Upper lobe of left lung (tissue), 4 donors: ENCODE results near the gene TRIM14.

Experiments used
- CTCF ChIP-seq, 6 experiments: fragments of 450-650 bp in 4 of 6; fragments of 200-600 bp in 2 of 6; sonication (generic) in 2 of 6; IDR thresholded peaks; one replicate each; pipeline ENCODE4 v1.5.1; 2016 to 2019; ENCODE audit warnings: antibody characterized with exemption in 6 of 6
- EP300 ChIP-seq, 4 donors: sonication (generic); formaldehyde crosslinking; IDR thresholded peaks; one replicate each; pipeline ENCODE4 v1.5.1; 2017; ENCODE audit warnings: antibody characterized with exemption in 4 of 4, control low read depth in 2 of 4
- POLR2AphosphoS5 ChIP-seq, 2 donors: sonication (generic); formaldehyde crosslinking; IDR thresholded peaks; one replicate each; pipeline ENCODE4 v1.5.1; 2017; ENCODE audit warnings: antibody characterized with exemption in 2 of 2

GRCh38 chr9:98020476-98021145 lies 98.4 kb downstream of the TRIM14 start:
- TF ChIP-seq CTCF (IDR thresholded peaks at IDR 0.05): no peak
- no peak for TF ChIP-seq POLR2AphosphoS5 (IDR thresholded peaks at IDR 0.05)
- no peak for TF ChIP-seq EP300 (IDR thresholded peaks at IDR 0.05)
